ENCODE measurements around the gene RAB35. TPM values are rescaled to one million over a fixed set of nuclear protein-coding genes. Genes with fewer than 3 reads are reported as not detected.

Gene RAB35
- total and polyA plus RNA-seq, 2 experiments from 2014 or later, result 25.4 to 33.4 TPM

DNA sequence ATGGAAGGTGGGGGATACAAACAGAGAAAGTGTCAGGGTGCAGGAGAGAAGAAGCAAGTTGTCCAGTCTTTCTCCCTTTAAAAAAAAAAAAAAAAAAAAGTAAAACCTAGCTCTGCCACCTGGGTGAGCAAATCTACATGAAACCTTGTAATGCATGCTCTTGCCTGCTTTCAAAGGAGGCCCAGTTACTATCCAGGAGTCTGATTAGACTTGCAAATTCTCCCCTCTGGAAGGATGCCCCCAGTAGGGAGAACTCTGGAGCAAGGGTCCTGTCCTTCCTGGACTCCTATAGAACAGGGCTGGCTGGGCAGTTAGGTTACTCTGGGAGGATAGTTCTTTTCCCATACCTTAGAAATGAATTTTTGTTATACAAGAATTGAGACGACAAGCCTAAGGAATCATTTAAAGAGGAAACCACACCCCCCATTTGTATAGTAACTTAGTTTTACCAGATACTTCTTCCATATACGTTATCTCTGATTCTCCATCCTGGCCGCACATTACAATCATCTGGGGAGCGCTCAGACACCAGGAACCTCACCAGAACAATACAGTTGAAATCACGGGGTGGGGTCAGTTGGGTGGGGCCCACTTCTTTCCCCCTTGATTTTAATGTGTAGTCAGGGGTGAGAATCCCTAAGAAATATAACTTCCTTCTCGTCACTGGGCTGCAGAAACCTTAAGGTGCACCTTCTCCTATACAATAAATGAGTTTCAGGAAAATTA is 30.5 kb downstream of the RAB35 start:
- no peaks in the 10 kb centered on the region for H3K4me1 ChIP-seq (ENCODE audit: low read depth)
- no peaks in the 10 kb centered on the region for H3K9me3 ChIP-seq (ENCODE audit: low read depth)
- no peaks in the 10 kb centered on the region for H3K27me3 ChIP-seq
- no peak overlapping the region for H3K27ac ChIP-seq
- no peaks in the 10 kb centered on the region for H3K36me3 ChIP-seq
- DNase-seq (ENCODE audit: low read depth in 1 of 2, low spot score in 1 of 2), result no peak
- no peak overlapping the region for H3K4me3 ChIP-seq
- TF ChIP-seq, protein P1, sequence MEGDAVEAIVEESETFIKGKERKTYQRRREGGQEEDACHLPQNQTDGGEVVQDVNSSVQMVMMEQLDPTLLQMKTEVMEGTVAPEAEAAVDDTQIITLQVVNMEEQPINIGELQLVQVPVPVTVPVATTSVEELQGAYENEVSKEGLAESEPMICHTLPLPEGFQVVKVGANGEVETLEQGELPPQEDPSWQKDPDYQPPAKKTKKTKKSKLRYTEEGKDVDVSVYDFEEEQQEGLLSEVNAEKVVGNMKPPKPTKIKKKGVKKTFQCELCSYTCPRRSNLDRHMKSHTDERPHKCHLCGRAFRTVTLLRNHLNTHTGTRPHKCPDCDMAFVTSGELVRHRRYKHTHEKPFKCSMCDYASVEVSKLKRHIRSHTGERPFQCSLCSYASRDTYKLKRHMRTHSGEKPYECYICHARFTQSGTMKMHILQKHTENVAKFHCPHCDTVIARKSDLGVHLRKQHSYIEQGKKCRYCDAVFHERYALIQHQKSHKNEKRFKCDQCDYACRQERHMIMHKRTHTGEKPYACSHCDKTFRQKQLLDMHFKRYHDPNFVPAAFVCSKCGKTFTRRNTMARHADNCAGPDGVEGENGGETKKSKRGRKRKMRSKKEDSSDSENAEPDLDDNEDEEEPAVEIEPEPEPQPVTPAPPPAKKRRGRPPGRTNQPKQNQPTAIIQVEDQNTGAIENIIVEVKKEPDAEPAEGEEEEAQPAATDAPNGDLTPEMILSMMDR (IDR thresholded peaks at IDR 0.05; ENCODE audit: low read depth, low read length), result no peak

DNA sequence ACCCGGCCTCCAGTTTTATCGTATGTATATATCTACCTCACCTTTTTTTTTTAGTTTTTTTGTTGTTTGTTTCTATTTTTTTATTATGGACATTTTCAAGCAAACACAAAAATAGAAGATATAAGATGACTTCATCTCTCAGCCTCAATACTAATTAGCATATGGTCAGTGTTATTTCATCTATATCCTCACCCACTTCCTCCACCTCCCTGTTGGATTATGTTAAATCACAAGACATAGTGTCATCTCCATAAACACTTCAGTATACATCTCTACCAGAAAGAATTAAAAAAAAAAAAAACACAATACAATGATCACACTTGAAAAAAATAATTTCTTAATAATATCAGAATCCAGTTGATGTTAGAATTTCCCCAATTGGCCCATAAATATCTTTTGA is 34.9 kb downstream of the RAB35 start:
- Histone ChIP-seq H3K4me1 (ENCODE audit: low read depth) (no peaks in the 10 kb centered on the region), H3K27ac (no peak overlapping the region), H3K27me3 (no peaks in the 10 kb centered on the region), H3K4me3 (no peak overlapping the region), H3K9me3 (ENCODE audit: low read depth) (no peaks in the 10 kb centered on the region), H3K36me3 (no peaks in the 10 kb centered on the region)
- TF ChIP-seq, protein P1 (IDR thresholded peaks at IDR 0.05; ENCODE audit: low read depth, low read length), result no peak
- no peak for DNase-seq (ENCODE audit: low read depth in 1 of 2, low spot score in 1 of 2)

DNA sequence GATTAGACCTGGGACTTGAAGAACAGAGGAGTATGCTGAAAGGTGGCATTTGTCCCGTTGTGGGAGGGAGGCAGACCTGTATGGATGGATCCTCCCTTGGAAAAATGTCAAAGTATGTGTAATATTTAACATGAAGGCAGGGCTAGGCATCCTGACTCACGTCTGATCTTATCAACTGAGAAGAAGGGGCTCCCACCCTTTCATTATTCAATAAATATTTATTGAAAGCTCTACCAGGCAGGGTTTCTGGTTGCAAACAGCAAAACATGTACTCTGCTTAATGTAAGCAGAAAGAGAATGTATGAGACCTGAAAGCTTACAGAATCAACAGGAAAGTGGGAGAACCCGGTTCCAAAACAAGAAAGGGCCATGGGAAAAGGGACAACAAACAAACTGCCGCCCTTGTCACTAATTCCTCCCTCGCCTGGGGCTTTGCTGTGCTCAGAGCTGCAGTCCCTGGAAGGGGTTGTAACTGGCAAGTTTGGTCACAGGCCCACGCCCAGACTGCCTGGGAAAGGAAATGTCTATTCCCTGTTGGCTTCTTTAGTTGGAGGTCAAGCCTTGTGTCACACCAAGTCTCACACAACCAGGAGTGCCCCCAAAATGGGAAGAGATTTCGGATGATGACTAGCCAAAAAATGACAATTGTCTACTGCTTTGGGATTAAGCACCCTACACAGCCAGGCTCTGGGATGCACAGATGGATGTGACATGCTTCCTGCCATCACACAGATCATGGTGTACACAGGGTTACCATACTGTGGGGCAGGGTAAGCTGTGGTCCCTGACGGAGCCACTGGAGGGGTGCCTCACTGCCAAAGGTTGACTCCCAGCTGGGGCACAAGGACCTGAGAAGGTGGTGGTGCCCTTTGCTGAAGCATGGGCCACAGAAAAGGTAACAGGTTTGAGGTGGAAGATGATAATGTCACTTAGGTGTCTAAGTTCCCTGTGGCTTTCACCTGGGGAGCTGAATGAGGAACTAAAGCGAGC is 36.8 kb downstream of the RAB35 start:
- H3K9me3 ChIP-seq (ENCODE audit: low read depth), result no peaks in the 10 kb centered on the region
- TF ChIP-seq, protein P1 (IDR thresholded peaks at IDR 0.05; ENCODE audit: low read depth, low read length), result no peak
- H3K4me3 ChIP-seq, result no peak overlapping the region
- H3K36me3 ChIP-seq, result no peaks in the 10 kb centered on the region
- H3K27me3 ChIP-seq, result no peaks in the 10 kb centered on the region
- H3K4me1 ChIP-seq (ENCODE audit: low read depth), result no peaks in the 10 kb centered on the region
- no peak for DNase-seq (ENCODE audit: low read depth in 1 of 2, low spot score in 1 of 2)
- no peak overlapping the region for H3K27ac ChIP-seq

DNA sequence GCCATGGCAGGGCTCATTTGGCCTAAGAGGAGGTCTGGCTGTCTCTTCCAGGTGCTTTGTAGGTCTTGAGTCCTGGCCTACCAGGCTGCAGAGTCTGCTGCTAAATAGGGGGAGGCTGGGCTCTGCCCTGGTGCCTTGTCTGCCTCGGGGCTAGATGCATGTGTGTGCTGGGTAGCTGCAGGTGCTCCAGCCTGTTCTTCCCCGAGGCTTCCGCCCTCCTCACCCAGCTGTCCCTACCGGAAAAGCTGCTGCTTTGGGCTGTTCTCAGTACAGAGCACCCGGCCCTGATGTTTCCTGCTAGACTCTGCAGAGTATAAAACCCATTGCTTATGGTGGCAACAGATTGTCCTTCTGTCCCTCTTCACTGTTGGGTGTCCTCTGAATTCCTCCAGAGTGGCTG is 37.7 kb downstream of the RAB35 start:
- Histone ChIP-seq H3K9me3 (ENCODE audit: low read depth) (no peaks in the 10 kb centered on the region), H3K27me3 (no peaks in the 10 kb centered on the region), H3K36me3 (no peaks in the 10 kb centered on the region), H3K4me1 (ENCODE audit: low read depth) (no peaks in the 10 kb centered on the region), H3K27ac (no peak overlapping the region), H3K4me3 (no peak overlapping the region)
- no peak for DNase-seq (ENCODE audit: low read depth in 1 of 2, low spot score in 1 of 2)
- TF ChIP-seq, protein P1 (IDR thresholded peaks at IDR 0.05; ENCODE audit: low read depth, low read length), result no peak

DNA sequence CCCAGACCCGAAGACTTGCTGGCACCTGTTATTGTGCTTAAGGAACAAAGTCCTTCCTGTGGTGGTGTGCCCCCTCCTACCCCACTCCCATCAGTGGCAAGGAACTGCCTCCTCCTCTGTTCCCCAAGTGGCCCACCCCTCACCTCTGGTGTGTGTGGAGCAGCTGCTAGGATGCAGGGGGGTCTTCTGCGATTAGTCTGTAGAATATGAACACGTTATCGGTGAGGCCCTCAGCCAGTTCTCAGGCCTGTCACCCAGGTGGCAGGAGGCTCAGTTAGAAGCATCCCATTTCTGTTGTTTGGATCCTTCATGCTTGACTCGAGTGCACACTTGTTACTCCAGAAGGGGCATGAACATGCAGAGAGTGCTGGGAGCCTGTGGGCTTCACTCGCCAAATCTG is 39.3 kb downstream of the RAB35 start:
- no peaks in the 10 kb centered on the region for H3K9me3 ChIP-seq (ENCODE audit: low read depth)
- TF ChIP-seq, protein P1 (IDR thresholded peaks at IDR 0.05; ENCODE audit: low read depth, low read length), result no peak
- H3K27me3 ChIP-seq, result no peaks in the 10 kb centered on the region
- no peak for DNase-seq (ENCODE audit: low read depth in 1 of 2, low spot score in 1 of 2)
- H3K4me3 ChIP-seq, result no peak overlapping the region
- H3K27ac ChIP-seq, result no peak overlapping the region
- no peaks in the 10 kb centered on the region for H3K4me1 ChIP-seq (ENCODE audit: low read depth)
- H3K36me3 ChIP-seq, result no peaks in the 10 kb centered on the region
